Ishikawa (cell line): ENCODE data around the gene PRKAR2A.

Experiments used
- CEBPB ChIP-seq: IDR thresholded peaks from 2 replicates; pipeline ENCODE4 v1.6.1; 2012
- EGR1 ChIP-seq: IDR thresholded peaks from 2 replicates; pipeline ENCODE4 v1.6.1; 2012
- EP300 ChIP-seq: IDR thresholded peaks from 2 replicates; pipeline ENCODE4 v1.6.1; 2012; ENCODE audit warnings: borderline replicate concordance
- RAD21 ChIP-seq: IDR thresholded peaks from 2 replicates; pipeline ENCODE4 v1.6.1; 2012; ENCODE audit warnings: low read depth
- TAF1 ChIP-seq: IDR thresholded peaks from 2 replicates; pipeline ENCODE4 v1.6.1; 2012; ENCODE audit warnings: low read depth, mild to moderate bottlenecking
- TEAD4 ChIP-seq: IDR thresholded peaks from 2 replicates; pipeline ENCODE4 v1.6.1; 2012
- YY1 ChIP-seq: IDR thresholded peaks from 2 replicates; pipeline ENCODE4 v1.6.1; 2012; ENCODE audit warnings: low read depth
- TF ChIP-seq, protein P1 (sequence below): IDR thresholded peaks from 2 replicates; pipeline ENCODE4 v1.6.1; 2012
- TF ChIP-seq, protein P2 (sequence below): IDR thresholded peaks from 2 replicates; pipeline ENCODE4 v1.6.1; 2012; ENCODE audit warnings: low read depth, mild to moderate bottlenecking

DNA sequence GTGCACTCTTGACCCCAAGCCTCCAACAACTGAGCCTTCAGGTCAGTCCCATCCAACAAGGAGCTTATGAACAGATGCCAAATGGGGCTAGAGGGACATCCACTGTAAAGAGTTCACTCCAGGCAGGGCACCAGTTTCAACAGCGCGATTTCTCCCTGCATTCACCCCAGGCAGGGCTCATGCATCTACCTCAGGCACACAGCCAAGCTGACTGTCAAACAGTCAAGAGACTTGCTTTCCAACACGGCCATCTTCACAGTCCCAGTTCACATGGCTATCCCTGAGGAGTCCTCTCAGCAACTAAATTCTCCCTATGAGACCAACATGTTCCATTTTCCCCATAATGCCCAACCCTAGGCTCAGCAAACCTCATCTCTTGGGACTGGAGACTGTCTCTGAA lies 33.3 kb upstream of the PRKAR2A start:
- TF ChIP-seq EP300 (no peak), RAD21 (no peak), TAF1 (no peak), YY1 (no peak), CEBPB (no peak), EGR1 (no peak), TEAD4 (no peak)
- TF ChIP-seq, protein P1, sequence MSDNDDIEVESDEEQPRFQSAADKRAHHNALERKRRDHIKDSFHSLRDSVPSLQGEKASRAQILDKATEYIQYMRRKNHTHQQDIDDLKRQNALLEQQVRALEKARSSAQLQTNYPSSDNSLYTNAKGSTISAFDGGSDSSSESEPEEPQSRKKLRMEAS = no peak
- TF ChIP-seq, protein P2, sequence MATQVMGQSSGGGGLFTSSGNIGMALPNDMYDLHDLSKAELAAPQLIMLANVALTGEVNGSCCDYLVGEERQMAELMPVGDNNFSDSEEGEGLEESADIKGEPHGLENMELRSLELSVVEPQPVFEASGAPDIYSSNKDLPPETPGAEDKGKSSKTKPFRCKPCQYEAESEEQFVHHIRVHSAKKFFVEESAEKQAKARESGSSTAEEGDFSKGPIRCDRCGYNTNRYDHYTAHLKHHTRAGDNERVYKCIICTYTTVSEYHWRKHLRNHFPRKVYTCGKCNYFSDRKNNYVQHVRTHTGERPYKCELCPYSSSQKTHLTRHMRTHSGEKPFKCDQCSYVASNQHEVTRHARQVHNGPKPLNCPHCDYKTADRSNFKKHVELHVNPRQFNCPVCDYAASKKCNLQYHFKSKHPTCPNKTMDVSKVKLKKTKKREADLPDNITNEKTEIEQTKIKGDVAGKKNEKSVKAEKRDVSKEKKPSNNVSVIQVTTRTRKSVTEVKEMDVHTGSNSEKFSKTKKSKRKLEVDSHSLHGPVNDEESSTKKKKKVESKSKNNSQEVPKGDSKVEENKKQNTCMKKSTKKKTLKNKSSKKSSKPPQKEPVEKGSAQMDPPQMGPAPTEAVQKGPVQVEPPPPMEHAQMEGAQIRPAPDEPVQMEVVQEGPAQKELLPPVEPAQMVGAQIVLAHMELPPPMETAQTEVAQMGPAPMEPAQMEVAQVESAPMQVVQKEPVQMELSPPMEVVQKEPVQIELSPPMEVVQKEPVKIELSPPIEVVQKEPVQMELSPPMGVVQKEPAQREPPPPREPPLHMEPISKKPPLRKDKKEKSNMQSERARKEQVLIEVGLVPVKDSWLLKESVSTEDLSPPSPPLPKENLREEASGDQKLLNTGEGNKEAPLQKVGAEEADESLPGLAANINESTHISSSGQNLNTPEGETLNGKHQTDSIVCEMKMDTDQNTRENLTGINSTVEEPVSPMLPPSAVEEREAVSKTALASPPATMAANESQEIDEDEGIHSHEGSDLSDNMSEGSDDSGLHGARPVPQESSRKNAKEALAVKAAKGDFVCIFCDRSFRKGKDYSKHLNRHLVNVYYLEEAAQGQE = no peak
